Measurements from ENCODE around the gene CHSY1. TPM values are rescaled to one million over a fixed set of nuclear protein-coding genes. Genes with fewer than 3 reads are reported as not detected.

The CHSY1 gene
- total RNA-seq, 1 experiment from 2014 or later: 7.4 TPM

DNA sequence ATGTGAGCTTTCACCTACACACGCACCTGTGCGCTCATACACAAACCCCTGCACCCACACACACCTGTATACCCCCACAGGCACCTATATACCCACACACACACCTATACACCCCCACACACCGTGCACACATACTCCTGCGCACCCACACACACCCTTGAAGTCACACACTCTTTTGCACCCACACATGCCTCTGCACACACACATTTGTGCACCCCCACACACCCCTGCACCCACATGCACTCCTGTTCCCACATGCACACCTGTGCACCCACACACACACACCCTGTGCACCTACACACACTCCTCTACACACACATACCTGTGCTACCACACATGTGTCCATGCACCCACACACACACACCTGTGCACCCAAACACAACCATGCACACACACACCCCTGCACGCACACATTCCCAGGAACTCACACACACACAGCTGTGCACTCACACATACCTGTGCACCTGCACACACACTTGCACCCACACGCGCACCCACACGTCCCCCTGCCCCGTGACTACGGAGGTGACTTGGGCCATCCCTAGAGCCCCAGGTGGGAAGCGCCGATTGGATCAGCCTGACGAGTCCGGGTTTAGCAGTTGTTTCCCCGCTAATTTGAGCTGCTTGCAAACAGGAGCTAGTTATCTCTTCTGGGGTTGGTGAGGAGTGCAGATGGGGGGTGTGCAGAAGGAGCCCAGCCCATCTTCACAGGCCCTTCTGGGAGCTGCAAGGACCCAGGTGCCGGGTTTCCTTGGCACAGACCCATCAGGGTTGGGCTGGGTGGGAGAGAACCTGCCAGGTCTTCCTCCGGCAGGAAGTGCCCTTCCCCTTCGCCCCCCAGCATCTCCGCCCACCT, 97.8 kb downstream of the CHSY1 start:
- no peak for DNase-seq (ENCODE audit: low spot score)

DNA sequence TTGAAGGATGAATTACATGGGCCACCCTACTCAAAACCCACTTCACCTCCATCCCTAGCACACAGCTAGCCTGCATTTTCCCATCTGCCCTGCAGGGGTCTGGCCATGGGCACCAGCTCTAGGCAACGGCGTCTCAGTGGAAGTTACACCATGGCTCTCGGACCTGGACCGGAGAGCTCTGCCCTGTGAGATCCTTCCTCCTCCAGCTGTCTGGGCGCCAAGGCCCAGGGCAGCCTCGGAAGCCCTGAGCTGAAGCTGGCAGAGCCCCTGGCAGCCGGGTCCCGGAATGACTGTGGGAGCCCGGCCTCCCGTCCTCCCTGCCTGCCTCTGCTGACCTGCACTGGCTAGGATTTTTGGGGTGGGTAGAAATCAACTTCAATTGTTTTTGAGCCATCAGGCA, 98.9 kb downstream of the CHSY1 start:
- peak; percentile 33 for DNase-seq (ENCODE audit: low spot score)

DNA sequence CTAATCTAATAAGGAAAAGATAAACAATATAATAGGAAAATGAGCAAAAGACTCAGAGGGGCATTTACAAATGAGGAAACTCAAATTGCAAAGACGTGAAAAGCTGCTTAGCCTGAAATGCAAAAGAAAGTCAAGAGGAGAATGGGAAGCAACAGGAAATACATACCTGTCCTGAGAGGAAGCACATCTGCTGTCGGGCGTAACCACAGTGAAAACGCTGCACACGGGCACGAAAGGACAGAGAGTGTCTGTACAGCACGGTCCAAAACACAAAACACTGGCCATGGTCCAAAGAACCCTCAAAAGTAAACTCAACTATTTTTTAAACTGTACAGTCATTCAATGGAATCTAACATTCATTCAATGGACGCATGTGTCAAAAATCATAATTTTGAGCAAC, 100.6 kb downstream of the CHSY1 start:
- DNase-seq (ENCODE audit: low spot score): no peak

DNA sequence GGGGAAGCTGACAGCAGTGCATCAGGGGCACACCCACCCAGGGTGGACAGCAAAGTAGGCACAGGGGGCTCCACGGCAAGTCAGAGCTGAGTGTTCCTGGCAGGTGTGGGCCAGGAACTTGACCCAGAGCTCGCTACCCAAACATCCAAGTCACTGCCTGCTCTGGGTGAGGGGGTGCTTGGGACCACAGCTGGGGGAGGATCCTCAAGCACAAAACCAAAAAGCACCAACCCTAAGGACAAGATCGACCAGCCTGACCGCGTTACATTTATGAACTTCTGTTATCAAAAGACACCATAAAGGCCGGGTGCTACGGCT, 101.2 kb downstream of the CHSY1 start:
- DNase-seq (ENCODE audit: low spot score): no peak

DNA sequence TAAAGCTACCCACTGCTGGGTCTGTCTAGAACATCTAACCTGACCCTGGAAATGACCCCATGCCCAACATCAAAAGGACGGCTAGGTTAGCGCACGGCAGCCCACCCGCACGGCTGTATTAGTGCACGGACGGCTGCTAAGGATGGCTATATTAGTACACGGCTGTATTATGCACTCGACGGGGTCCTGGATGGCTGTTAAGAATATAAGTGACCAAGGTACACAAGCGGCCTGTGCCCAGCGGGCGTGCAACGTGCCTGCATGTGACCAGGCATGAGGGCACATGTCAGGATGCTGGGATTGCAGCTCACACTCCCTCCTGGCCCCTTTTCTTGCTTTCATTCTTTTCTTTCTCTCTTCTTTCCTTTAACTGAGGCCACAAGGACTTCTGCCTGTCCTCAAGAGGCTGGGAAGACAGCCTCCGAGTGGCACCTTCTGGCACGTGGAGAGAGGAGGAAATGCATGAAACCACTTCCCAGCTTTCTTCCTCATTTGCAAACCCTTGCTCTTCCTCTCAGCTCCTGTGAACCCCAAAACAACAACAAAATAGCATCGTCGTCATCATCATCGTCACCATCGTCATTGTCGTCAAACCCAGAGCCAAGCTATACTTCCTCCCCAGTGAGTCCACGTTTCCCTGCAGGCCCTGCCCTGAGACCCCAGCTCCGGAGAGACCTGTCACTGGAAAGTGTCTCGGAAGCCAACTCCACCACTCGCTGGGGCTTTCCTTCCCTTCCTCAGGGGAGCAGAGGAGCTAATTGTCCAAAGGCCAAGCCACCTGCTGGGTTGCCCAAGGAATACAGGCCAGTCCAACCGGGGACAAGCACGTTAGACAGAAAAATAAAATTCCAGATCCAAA, 101.8 kb downstream of the CHSY1 start:
- no peak for DNase-seq (ENCODE audit: low spot score)

GRCh38 chr15:101148881-101149664, 102.8 kb downstream of the CHSY1 start:
- no peak for DNase-seq (ENCODE audit: low spot score)

GRCh38 chr15:101148166-101148880, 103.5 kb downstream of the CHSY1 start:
- DNase-seq (ENCODE audit: low spot score): no peak

DNA sequence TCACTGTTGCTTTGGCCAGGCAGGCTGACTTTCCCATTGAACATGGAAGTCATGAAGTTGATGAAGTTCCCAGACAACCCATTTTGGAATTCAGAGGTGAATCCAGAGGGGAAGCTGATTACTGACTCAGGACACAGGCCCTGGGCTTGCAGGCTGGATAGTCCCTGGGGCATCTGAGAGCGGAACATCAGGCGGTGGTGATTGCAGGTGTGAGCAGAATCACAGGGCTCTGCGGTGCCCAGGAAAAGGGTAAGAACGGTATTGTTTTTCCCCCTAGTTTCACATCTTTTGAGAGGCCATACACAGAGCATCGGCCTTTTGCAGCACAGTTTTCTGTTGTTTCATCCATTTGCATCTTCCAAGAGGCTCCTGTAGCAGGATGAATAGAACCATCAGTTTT, 104.7 kb downstream of the CHSY1 start:
- no peak for DNase-seq (ENCODE audit: low spot score)

GRCh38 chr15:101146118-101146702, 105.6 kb downstream of the CHSY1 start:
- DNase-seq (ENCODE audit: low spot score): no peak

DNA sequence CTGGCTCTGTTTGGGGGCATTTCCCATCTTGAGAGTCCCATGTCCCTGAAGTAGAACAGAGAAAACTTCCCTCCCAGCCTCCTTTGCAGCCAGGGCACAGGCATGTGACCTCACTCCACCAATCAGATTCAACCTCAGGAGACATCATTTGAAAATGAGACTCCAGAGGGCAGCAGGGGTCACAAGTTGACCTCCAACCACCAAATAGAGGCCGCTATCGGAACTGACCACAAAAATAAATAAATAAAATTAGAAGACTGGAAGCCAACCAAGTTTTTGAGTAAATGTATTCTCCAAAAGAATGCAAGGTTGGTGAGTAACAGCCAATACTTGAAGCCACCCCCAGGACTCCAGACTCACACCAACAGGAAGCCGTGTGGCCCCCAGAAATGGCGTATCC, 106.5 kb downstream of the CHSY1 start:
- DNase-seq (ENCODE audit: low spot score): no peak

GRCh38 chr15:101143321-101143720, 108.5 kb downstream of the CHSY1 start:
- no peak for DNase-seq (ENCODE audit: low spot score)

GRCh38 chr15:101142711-101143110, 109.1 kb downstream of the CHSY1 start:
- no peak for DNase-seq (ENCODE audit: low spot score)

DNA sequence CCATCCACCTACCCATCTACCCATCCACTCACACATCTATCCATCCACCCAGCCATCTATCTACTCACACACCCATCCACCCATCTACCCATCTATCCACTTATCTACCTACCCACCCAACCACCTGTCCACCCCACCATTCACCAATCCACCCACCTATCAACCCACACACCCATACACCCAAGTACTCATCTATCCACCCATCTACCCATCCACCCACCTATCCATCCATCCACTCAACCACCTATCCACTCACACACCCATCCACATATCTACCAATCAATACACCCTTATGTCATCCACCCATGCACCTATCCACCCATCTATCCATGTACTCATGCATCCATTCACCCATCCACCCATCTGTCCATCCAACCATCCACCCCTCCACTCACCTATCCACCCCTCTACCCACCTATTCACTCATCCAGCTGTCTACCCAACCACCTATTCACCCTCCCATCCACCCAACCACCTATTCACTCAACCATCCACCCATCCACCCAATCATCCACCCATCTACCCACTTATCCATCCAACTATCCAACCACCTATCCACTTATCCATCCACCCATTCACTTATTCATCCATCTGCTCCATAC, 109.8 kb downstream of the CHSY1 start:
- DNase-seq (ENCODE audit: low spot score): no peak

GRCh38 chr15:101140697-101141065, 111.2 kb downstream of the CHSY1 start:
- DNase-seq (ENCODE audit: low spot score): no peak

GRCh38 chr15:101139986-101140696, 111.7 kb downstream of the CHSY1 start:
- no peak for DNase-seq (ENCODE audit: low spot score)

DNA sequence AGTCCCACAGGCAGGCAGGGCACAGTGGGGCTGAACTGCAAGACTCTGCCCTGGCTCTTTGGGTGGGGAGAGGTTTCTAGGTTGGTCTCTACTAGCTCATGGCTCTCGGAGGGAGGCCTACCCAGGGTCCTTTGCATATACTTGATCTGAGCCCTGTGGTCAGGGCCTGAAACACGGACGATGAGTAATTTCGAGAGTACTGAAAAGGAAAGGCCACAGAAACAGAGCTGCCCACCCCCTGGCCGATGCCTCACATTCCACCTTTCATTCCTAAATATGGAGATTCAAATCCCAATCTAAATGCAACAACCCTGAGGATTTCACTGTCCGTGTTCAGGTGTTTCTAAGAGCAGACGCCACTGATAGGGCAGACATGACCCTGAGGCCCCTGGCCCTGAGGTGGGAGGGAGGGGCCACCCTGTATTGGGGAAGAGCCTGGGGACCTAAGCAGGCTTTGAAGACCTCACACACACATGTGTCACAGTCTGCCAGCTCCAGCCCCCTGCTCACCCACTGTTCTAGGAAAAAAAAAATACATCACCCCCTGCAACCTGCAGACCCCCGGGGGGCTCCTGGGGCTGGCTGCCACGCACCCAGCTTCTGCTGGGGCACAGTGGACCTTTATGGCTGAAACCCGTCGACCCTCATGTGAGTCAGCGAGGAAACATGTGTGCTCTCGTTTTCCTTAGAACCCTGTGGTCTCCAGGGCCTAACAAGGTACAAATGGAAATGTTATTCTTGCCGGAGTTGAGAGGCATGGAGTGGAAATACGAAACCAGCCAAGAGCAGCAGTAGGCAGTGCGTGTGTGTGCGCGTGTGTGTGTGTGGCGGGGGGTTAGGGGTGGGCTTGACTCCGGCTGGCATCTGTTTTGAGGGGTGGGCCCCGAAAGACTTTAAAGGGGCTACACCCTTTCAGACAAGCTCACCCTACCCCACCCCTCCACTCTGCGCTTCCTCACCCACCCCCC, 112.7 kb downstream of the CHSY1 start:
- DNase-seq (ENCODE audit: low spot score): no peak

GRCh38 chr15:101138086-101138660, 113.7 kb downstream of the CHSY1 start:
- no peak for DNase-seq (ENCODE audit: low spot score)

GRCh38 chr15:101137312-101137940, 114.4 kb downstream of the CHSY1 start:
- DNase-seq (ENCODE audit: low spot score): no peak
